Stomach (tissue), 9 donors: ENCODE data around the gene MRGPRX4. TPM values are rescaled to one million over a fixed set of nuclear protein-coding genes. Genes with fewer than 3 reads are reported as not detected.

Source experiments
- DNase-seq, 2 donors: peaks; one replicate each; pipeline versions ENCODE4 v3.0.0 to v3.0.0-alpha.2; 2013 to 2019
- H3K27ac ChIP-seq, 5 donors: fragments of 200-600 bp in 4 of 5; sonication (generic) in 4 of 5; one replicate each; pipeline ENCODE4 v1.5.1; 2013 to 2019; ENCODE audit warnings: mild to moderate bottlenecking in 1 of 5, moderate library complexity in 1 of 5
- H3K27me3 ChIP-seq, 3 donors: fragments of 200-600 bp; sonication (generic); one replicate each; pipeline ENCODE4 v1.5.1; 2017 to 2019; ENCODE audit warnings: mixed run types in 1 of 3
- H3K36me3 ChIP-seq, 4 donors: fragments of 200-600 bp; sonication (generic); 1 replicate in 3 of 4; 2 replicates in 1 of 4; pipeline ENCODE4 v1.5.1; 2016 to 2019
- H3K4me1 ChIP-seq, 4 donors: fragments of 200-600 bp; sonication (generic); one replicate each; pipeline ENCODE4 v1.5.1; 2016 to 2019
- H3K4me3 ChIP-seq, 4 donors: fragments of 200-600 bp; sonication (generic) in 3 of 4; one replicate each; pipeline ENCODE4 v1.5.1; 2016 to 2019; ENCODE audit warnings: mild to moderate bottlenecking in 1 of 4
- H3K9me3 ChIP-seq, 4 donors: fragments of 200-600 bp; sonication (generic); one replicate each; pipeline ENCODE4 v1.5.1; 2016 to 2019
- EP300 ChIP-seq: sonication (generic); formaldehyde crosslinking; IDR thresholded peaks from one replicate; pipeline ENCODE4 v1.6.1; 2017; ENCODE audit warnings: antibody characterized with exemption
- POLR2A ChIP-seq, 4 donors: fragments of 450-650 bp; IDR thresholded peaks; one replicate each; pipeline ENCODE4 v1.6.1; 2016; ENCODE audit warnings: antibody characterized with exemption in 4 of 4, control low read depth in 2 of 4, mild to moderate bottlenecking in 1 of 4, moderate library complexity in 1 of 4
- POLR2AphosphoS5 ChIP-seq, 3 donors: sonication (generic); formaldehyde crosslinking; IDR thresholded peaks; one replicate each; pipeline ENCODE4 v1.6.1; 2016; ENCODE audit warnings: antibody characterized with exemption in 3 of 3
- WGBS, 5 donors: extraction: QIAGEN DNeasy Blood & Tissue Kit in 3 of 5; methylation state at CpG; one replicate each; pipeline versions ENCODE4 v1.1.5 to v1.1.7; 2013 to 2018; 5-methylcytosine and 5-hydroxymethylcytosine counted together
- intact Hi-C: fragments of 100-400 bp; cut with DNase I; formaldehyde crosslinking; loops from one replicate; pipeline ENCODE4 v1.15.1; 2023; ENCODE audit warnings: low total_unique reads
- polyA plus RNA-seq, 3 donors: library from polyadenylated mRNA; stranded (reverse); fragments of 200-250 nt; gene quantifications; one replicate each; pipeline ENCODE4 v1.2.3, GENCODE V29; 2013
- total RNA-seq, 5 donors: library from RNA; depleted of rRNA; stranded (reverse); fragments of >200 nt; gene quantifications; one replicate each; pipeline versions ENCODE4 v1.1.0 to v1.2.3, GENCODE V29; 2014 to 2016
- TF ChIP-seq, protein P1 (sequence below), 7 experiments: fragments of 450-650 bp in 4 of 7; fragments of 200-600 bp in 3 of 7; sonication (generic) in 3 of 7; IDR thresholded peaks; one replicate each; pipeline ENCODE4 v1.5.1; 2016 to 2019; ENCODE audit warnings: antibody characterized with exemption in 7 of 7, control low read depth in 2 of 7, mild to moderate bottlenecking in 1 of 7
- donor health status: healthy with polysubstance abuse.
- donor health status: Bipolar disorder and iron deficiency.
- donor health status: healthy.

MRGPRX4 gene
- total and polyA plus RNA-seq, 8 donors: not detected

DNA sequence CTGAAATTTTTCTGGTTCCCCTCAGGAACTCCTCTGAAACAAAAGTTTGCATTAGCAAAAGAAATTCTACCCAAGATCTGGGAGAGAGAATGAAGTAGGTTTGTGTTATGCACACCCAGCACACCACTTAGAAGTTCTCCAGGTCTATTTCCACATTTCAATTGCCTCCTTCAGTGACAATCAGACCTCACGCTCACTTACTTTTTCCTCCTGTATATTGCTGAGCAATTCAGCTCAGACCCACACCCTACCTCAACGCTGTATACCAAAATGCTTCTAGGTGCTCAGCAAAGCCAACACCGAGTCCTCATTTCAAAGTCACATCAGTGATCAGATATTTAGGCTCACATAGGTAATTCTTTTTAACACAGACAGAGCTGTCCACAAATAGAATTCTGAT is 21.1 kb upstream of the MRGPRX4 start:
- no peak overlapping the region for H3K4me3 ChIP-seq
- WGBS, 5 donors: 77 to 90% (median 85%) methylated on average over 3 of the region's 3 CpGs
- no peaks in the 10 kb centered on the region for H3K4me1 ChIP-seq
- H3K36me3 ChIP-seq: no peaks in the 10 kb centered on the region
- H3K27me3 ChIP-seq: peaks cover 0 to 16% (median 0%) of the 10 kb centered on the region in 3 donors
- intact Hi-C loops: no loop called here
- no peaks in the 10 kb centered on the region for H3K9me3 ChIP-seq
- H3K27ac ChIP-seq: no peak overlapping the region
- no peak for TF ChIP-seq POLR2AphosphoS5 (IDR thresholded peaks at IDR 0.05)
- TF ChIP-seq, protein P1, sequence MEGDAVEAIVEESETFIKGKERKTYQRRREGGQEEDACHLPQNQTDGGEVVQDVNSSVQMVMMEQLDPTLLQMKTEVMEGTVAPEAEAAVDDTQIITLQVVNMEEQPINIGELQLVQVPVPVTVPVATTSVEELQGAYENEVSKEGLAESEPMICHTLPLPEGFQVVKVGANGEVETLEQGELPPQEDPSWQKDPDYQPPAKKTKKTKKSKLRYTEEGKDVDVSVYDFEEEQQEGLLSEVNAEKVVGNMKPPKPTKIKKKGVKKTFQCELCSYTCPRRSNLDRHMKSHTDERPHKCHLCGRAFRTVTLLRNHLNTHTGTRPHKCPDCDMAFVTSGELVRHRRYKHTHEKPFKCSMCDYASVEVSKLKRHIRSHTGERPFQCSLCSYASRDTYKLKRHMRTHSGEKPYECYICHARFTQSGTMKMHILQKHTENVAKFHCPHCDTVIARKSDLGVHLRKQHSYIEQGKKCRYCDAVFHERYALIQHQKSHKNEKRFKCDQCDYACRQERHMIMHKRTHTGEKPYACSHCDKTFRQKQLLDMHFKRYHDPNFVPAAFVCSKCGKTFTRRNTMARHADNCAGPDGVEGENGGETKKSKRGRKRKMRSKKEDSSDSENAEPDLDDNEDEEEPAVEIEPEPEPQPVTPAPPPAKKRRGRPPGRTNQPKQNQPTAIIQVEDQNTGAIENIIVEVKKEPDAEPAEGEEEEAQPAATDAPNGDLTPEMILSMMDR (IDR thresholded peaks at IDR 0.05): no peak
- no peak for TF ChIP-seq EP300
- TF ChIP-seq POLR2A (IDR thresholded peaks at IDR 0.05): no peak
- no peak for DNase-seq

DNA sequence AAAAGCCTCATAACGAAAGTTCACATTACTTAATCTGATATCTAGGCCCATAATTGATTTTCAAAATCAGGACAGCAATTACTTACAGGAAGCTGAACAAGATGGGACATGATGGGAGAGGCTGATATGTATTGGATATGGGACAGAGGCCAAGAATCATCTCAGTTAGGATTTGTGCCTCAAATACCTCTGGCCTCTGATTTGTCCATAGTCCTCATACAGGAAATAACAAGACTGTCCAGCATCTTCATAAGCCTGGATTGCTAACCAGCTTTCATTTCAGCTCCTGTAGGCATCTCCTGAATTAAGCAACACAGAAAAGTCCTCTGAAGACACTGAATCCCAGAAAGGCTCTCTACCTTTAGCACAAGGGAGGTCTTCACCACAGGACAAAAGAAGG is 4.3 kb upstream of the MRGPRX4 start:
- 44 to 62% (median 54%) methylated on average over 1 of the region's 1 CpG for WGBS, 5 donors
- peaks cover 0 to 11% (median 0%) of the 10 kb centered on the region in 3 donors for H3K27me3 ChIP-seq
- no peaks in the 10 kb centered on the region for H3K36me3 ChIP-seq
- no peak for DNase-seq
- peaks cover 0 to 9% (median 2%) of the 10 kb centered on the region in 4 donors for H3K9me3 ChIP-seq
- no peak overlapping the region for H3K4me3 ChIP-seq
- TF ChIP-seq EP300 (no peak), POLR2A (IDR thresholded peaks at IDR 0.05) (no peak), POLR2AphosphoS5 (IDR thresholded peaks at IDR 0.05) (no peak)
- TF ChIP-seq, protein P1 (IDR thresholded peaks at IDR 0.05): no peak
- H3K27ac ChIP-seq: no peak overlapping the region
- no peaks in the 10 kb centered on the region for H3K4me1 ChIP-seq
- intact Hi-C loops: no loop called here

DNA sequence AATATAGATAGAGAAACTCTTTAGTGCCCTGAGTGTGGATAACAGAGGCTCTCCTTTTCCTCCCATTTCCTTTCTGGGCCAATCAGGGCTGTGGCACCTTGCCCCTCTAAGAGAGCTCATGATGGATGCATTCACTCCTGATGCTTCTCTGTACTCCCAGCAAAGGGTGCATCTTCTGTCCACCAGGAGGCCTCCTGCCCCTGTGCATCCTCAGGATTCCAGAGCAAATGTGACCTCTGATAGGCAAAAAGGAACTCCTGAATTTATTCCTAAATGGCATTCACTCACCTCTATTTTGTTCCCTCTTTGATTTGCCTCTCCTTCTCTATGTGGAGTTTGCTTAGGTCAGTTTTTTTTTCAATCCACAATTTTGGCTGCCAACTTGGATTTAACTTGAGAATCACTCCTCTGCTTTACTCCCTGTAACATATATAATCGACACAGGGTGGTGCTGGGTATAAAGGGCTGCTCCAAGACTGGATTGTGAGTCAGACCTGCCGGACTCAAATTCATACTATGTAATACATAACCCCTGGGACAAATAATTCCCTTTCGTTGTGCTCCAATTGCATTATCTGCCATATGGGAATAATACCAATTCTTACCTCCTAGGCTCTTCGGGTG is 1.1 kb upstream of the MRGPRX4 start:
- 67 to 85% (median 77%) methylated on average over 4 of the region's 4 CpGs for WGBS, 5 donors
- TF ChIP-seq POLR2AphosphoS5 (IDR thresholded peaks at IDR 0.05) (no peak), EP300 (no peak), POLR2A (IDR thresholded peaks at IDR 0.05) (no peak)
- TF ChIP-seq, protein P1 (IDR thresholded peaks at IDR 0.05): no peak
- no peak overlapping the region for H3K27ac ChIP-seq
- peaks cover 0 to 8% (median 1%) of the 10 kb centered on the region in 4 donors for H3K9me3 ChIP-seq
- intact Hi-C loops: no loop called here
- H3K36me3 ChIP-seq: no peaks in the 10 kb centered on the region
- DNase-seq: peak in 1 of 2 donors; percentile 7
- no peak overlapping the region for H3K4me3 ChIP-seq
- H3K27me3 ChIP-seq: peaks cover 0 to 18% (median 0%) of the 10 kb centered on the region in 3 donors
- H3K4me1 ChIP-seq: no peaks in the 10 kb centered on the region

DNA sequence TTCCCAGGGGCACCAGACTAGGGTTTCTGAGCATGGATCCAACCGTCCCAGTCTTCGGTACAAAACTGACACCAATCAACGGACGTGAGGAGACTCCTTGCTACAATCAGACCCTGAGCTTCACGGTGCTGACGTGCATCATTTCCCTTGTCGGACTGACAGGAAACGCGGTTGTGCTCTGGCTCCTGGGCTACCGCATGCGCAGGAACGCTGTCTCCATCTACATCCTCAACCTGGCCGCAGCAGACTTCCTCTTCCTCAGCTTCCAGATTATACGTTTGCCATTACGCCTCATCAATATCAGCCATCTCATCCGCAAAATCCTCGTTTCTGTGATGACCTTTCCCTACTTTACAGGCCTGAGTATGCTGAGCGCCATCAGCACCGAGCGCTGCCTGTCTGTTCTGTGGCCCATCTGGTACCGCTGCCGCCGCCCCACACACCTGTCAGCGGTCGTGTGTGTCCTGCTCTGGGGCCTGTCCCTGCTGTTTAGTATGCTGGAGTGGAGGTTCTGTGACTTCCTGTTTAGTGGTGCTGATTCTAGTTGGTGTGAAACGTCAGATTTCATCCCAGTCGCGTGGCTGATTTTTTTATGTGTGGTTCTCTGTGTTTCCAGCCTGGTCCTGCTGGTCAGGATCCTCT is 709 bp downstream of the MRGPRX4 start:
- WGBS, 5 donors: 83 to 91% (median 89%) methylated on average over 28 of the region's 28 CpGs
- Histone ChIP-seq H3K4me1 (no peaks in the 10 kb centered on the region), H3K27me3 (peaks cover 0 to 25% (median 0%) of the 10 kb centered on the region in 3 donors), H3K27ac (no peak overlapping the region), H3K9me3 (no peaks in the 10 kb centered on the region), H3K4me3 (no peak overlapping the region), H3K36me3 (no peaks in the 10 kb centered on the region)
- no peak for TF ChIP-seq POLR2AphosphoS5 (IDR thresholded peaks at IDR 0.05)
- no peak for TF ChIP-seq POLR2A (IDR thresholded peaks at IDR 0.05)
- TF ChIP-seq, protein P1 (IDR thresholded peaks at IDR 0.05): no peak
- TF ChIP-seq EP300: no peak
- no peak for DNase-seq
- intact Hi-C loops: no loop called here
